ENCODE measurements around the gene NPLOC4.

- TF ChIP-seq POLR2AphosphoS5 (IDR thresholded peaks at IDR 0.05; ENCODE audit: low read depth, low read length): no peak
- no peak for TF ChIP-seq TAF1 (IDR thresholded peaks at IDR 0.05; ENCODE audit: borderline replicate concordance, low read depth, low read length)
Measured at GRCh38 chr17:81589612-81590011, 47.3 kb downstream of the NPLOC4 start.
